PC-3 (cell line): ENCODE measurements around the gene TECPR2. TPM values are rescaled to one million over a fixed set of nuclear protein-coding genes. Genes with fewer than 3 reads are reported as not detected.

Experiments used
- ATAC-seq: fragments of 200-7000 bp; cut with Tn5 transposase; 2 replicates; pipeline ENCODE4 v1.9.1; 2020; ENCODE audit warnings: mild to moderate bottlenecking, moderate library complexity
- BruUV-seq: library from RNA; stranded (reverse); fragments of 400-500 nt; replicated peaks from 2 replicates; lab custom pipeline; 2021; lab: Mats Ljungman, UMichigan
- CTCF ChIA-PET: fragments of 300-600 bp; sonication (Branson Sonifier 250); formaldehyde crosslinking; loops from one replicate; lab custom pipeline; 2022; ENCODE audit warnings: antibody characterized with exemption; lab: Charles Lee
- POLR2A ChIA-PET: fragments of 300-600 bp; sonication (Branson Sonifier 250); formaldehyde crosslinking; loops from one replicate; lab custom pipeline; 2022; ENCODE audit warnings: antibody characterized with exemption; ENCODE audit not compliant: unreplicated experiment; lab: Charles Lee
- DNase-seq: peaks from one replicate; pipeline ENCODE4 v3.0.0-alpha.2; 2015
- H2AFZ ChIP-seq: fragments of 300-600 bp; sonication (generic); 2 replicates; pipeline ENCODE4 v1.6.0; 2016; ENCODE audit warnings: antibody characterized with exemption, low read length
- H3F3A ChIP-seq: fragments of 300-600 bp; sonication (generic); one replicate; pipeline ENCODE4 v1.6.0; 2017; ENCODE audit warnings: antibody characterized with exemption, low read length, control low read depth, mild to moderate bottlenecking; ENCODE audit not compliant: unreplicated experiment
- H3K27ac ChIP-seq: fragments of 300-600 bp; sonication (generic); 2 replicates; pipeline ENCODE4 v1.5.1; 2016; ENCODE audit warnings: mild to moderate bottlenecking, low read length
- H3K27me3 ChIP-seq: fragments of 300-600 bp; sonication (generic); 2 replicates; pipeline ENCODE4 v1.6.1; 2016; ENCODE audit warnings: low read length, mixed read lengths
- H3K36me3 ChIP-seq: fragments of 300-600 bp; sonication (generic); 2 replicates; pipeline ENCODE4 v1.6.1; 2016; ENCODE audit warnings: low read depth, mixed run types, low read length, mixed read lengths
- H3K4me1 ChIP-seq: fragments of 300-600 bp; sonication (generic); 2 replicates; pipeline ENCODE4 v1.5.1; 2016; ENCODE audit warnings: low read length; ENCODE audit not compliant: insufficient read depth
- H3K4me2 ChIP-seq: fragments of 300-600 bp; sonication (generic); 2 replicates; pipeline ENCODE4 v1.6.0; 2016; ENCODE audit warnings: low read length
- H3K4me3 ChIP-seq: fragments of 300-600 bp; sonication (generic); 2 replicates; pipeline ENCODE4 v1.5.1; 2016; ENCODE audit warnings: mild to moderate bottlenecking, low read length, mixed read lengths
- H3K79me2 ChIP-seq: fragments of 300-600 bp; sonication (generic); 2 replicates; pipeline ENCODE4 v1.6.1; 2017; ENCODE audit warnings: low read length, mixed read lengths
- H3K9ac ChIP-seq: fragments of 300-600 bp; sonication (generic); 2 replicates; pipeline ENCODE4 v1.6.0; 2016; ENCODE audit warnings: mild to moderate bottlenecking, low read length
- H3K9me2 ChIP-seq: fragments of 300-600 bp; sonication (generic); replicated peaks from 2 replicates; pipeline ENCODE4 v1.6.1; 2016; ENCODE audit warnings: mixed run types, low read length, mixed read lengths
- H3K9me3 ChIP-seq: fragments of 300-600 bp; sonication (generic); 2 replicates; pipeline ENCODE4 v1.6.1; 2016; ENCODE audit warnings: low read length, mixed read lengths
- H4K20me1 ChIP-seq: fragments of 300-600 bp; sonication (generic); 2 replicates; pipeline ENCODE4 v1.6.1; 2016; ENCODE audit warnings: low read length, mixed read lengths
- CTCF ChIP-seq: fragments of 300-600 bp; sonication (generic); conservative IDR thresholded peaks from 2 replicates; pipeline ENCODE4 v1.5.1; 2017; ENCODE audit warnings: antibody characterized with exemption, low read depth, mild to moderate bottlenecking, low read length
- EZH2 ChIP-seq: fragments of 300-600 bp; sonication (generic); IDR thresholded peaks from one replicate; pipeline ENCODE4 v1.6.1; 2017; ENCODE audit warnings: antibody characterized with exemption, mild to moderate bottlenecking, low read length; ENCODE audit not compliant: unreplicated experiment
- EZH2phosphoT487 ChIP-seq: fragments of 300-600 bp; sonication (generic); IDR thresholded peaks from 2 replicates; pipeline ENCODE4 v1.6.1; 2018; ENCODE audit warnings: mild to moderate bottlenecking, antibody characterized with exemption, low read length, borderline replicate concordance
- intact Hi-C: fragments of 100-400 bp; cut with micrococcal nuclease; formaldehyde crosslinking; loops from 2 replicates; pipeline ENCODE4 v1.9.0; 2023
- total RNA-seq: library from RNA; depleted of rRNA; stranded (reverse); fragments of >200 nt; gene quantifications from 2 replicates; pipeline ENCODE4 v1.2.3, GENCODE V29; 2014

The TECPR2 gene
- total RNA-seq, 1 experiment from 2014 or later: 15.7 TPM

- no peak overlapping the region for H3K27ac ChIP-seq
- no peak overlapping the region for H3K4me3 ChIP-seq
- CTCF ChIA-PET: interaction anchor here (1.3 kb wide), 1 partner anchor 69 kb away, joined by 9 read pairs; no protein-coding TSS in a partner anchor
- POLR2A ChIA-PET: no interaction called here
- no peaks in the 10 kb centered on the region for H3K27me3 ChIP-seq
- intact Hi-C loops: no loop called here
- no peak for DNase-seq
- H3K79me2 ChIP-seq: peaks cover 6% of the 10 kb centered on the region; the same call in 1 of the 2 replicates
- BruUV-seq: no TSS peak
- no peak overlapping the region for H2AFZ ChIP-seq
- no peaks in the 10 kb centered on the region for H3K9me3 ChIP-seq
- no peaks in the 10 kb centered on the region for H3K36me3 ChIP-seq
- no peaks in the 10 kb centered on the region for H4K20me1 ChIP-seq
- H3K4me1 ChIP-seq: peaks cover 32% of the 10 kb centered on the region
- H3K9ac ChIP-seq: no peak overlapping the region
- no peak overlapping the region for H3K4me2 ChIP-seq
- H3F3A ChIP-seq: no peaks in the 10 kb centered on the region
- H3K9me2 ChIP-seq: no peaks in the 10 kb centered on the region
- ATAC-seq: no peak
- TF ChIP-seq EZH2 (no peak), EZH2phosphoT487 (no peak), CTCF (no peak)
Observed at GRCh38 chr14:102507081-102507856, 144.5 kb downstream of the TECPR2 start.

GRCh38 chr14:102507857-102508312, 145.1 kb downstream of the TECPR2 start:
- H3K27ac ChIP-seq: 0 out of 2 replicates have a peak overlapping the region, but pooled peaks have one; percentile 3
- DNase-seq (no peak), ATAC-seq (no peak)
- no peaks in the 10 kb centered on the region for H3K9me3 ChIP-seq
- peaks cover 32% of the 10 kb centered on the region for H3K4me1 ChIP-seq
- TF ChIP-seq CTCF (peak; percentile 45), EZH2 (no peak)
- no peaks in the 10 kb centered on the region for H4K20me1 ChIP-seq
- ChIA-PET POLR2A (interaction anchor here (0.5 to 0.6 kb wide), 2 partner anchors 146 to 338 kb away, joined by 3 read pairs; no protein-coding TSS in a partner anchor), CTCF (interaction anchor here (0.6 to 1.3 kb wide), 2 partner anchors 69 to 266 kb away, joined by 3 to 9 read pairs; no protein-coding TSS in a partner anchor)
- H3K9me2 ChIP-seq: no peaks in the 10 kb centered on the region
- H3K4me3 ChIP-seq: peak overlapping the region; percentile 80
- no peaks in the 10 kb centered on the region for H3F3A ChIP-seq
- peaks cover 6% of the 10 kb centered on the region; the same call in 1 of the 2 replicates for H3K79me2 ChIP-seq
- H3K9ac ChIP-seq: no peak overlapping the region
- peak overlapping the region; percentile 98 for H3K4me2 ChIP-seq
- H3K36me3 ChIP-seq: no peaks in the 10 kb centered on the region
- BruUV-seq: no TSS peak
- intact Hi-C loops: loop anchor here (2.0 kb wide), 1 partner anchor 69 kb away; no protein-coding TSS in a partner anchor
- no peaks in the 10 kb centered on the region for H3K27me3 ChIP-seq
- no peak overlapping the region for H2AFZ ChIP-seq
